ENCODE data around the gene ABHD8. TPM values are rescaled to one million over a fixed set of nuclear protein-coding genes. Genes with fewer than 3 reads are reported as not detected.
A peak's percentile ranks its signal among the peaks of the same experiment; 100 is the strongest.

The ABHD8 gene
- polyA plus RNA-seq, 3 donors: 11.3 to 14.9 (median 12.5) TPM

DNA sequence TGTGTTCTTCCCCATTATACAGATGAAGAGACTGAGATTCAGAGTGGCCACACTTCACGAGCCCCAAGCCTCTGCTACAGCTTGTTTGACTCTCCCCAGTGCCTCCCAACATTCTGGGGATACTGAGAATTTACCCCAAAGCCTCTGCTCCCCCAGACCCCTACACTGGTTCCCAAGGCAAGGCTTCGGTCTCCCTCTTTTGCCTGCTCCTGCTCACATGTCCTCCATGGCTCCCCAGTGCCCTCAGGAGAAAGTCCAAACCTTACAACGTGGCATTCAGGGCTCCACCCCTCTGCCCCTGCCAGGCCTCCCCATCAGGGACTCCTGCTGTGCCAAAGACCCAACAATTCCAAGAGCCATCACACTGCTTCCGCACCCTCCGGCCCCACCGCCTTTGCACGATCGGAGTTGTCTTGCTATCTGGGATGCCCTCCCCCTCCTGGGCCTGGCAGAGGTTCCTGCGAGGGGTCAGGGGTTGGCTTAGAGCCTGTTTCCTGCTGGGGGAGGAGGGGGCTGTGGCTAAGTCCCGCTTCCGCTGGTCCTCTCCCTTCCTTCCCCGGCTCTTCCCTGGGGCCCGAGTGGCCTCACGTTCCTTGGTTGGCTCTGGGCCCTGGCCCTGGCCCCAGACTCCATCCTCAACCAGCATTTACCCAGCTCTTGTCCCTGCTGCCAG lies 49.5 kb upstream of the ABHD8 start:
- intact Hi-C loops (cut with micrococcal nuclease): no loop called here
- Histone ChIP-seq H3K79me2 (ENCODE audit: insufficient read depth, low read length) (no peaks in the 10 kb centered on the region), H3K27me3 (ENCODE audit: control insufficient read depth in 2 of 2, insufficient read depth in 2 of 2, low read length in 2 of 2) (peaks cover 0 to 17% of the 10 kb centered on the region in 2 donors), H3K4me3 (replicated peaks in 1 of 3; ENCODE audit: low read depth in 2 of 3, low read length in 3 of 3) (no peak overlapping the region), H3K9me3 (replicated peaks in 1 of 2; ENCODE audit: control insufficient read depth in 1 of 2, insufficient read depth in 1 of 2, low read length in 2 of 2) (no peaks in the 10 kb centered on the region), H3K4me2 (replicated peaks; ENCODE audit: extremely low read depth, low read length, poor library complexity, severe bottlenecking) (no peak overlapping the region), H3K4me1 (ENCODE audit: control insufficient read depth in 1 of 2, insufficient read depth in 2 of 2, low read length in 2 of 2) (peaks cover 3 to 5% of the 10 kb centered on the region in 2 donors), H3K9ac (ENCODE audit: insufficient read depth, low read length, poor library complexity, severe bottlenecking) (no peak overlapping the region), H4K20me1 (ENCODE audit: insufficient read depth, low read length) (no peaks in the 10 kb centered on the region), H2AFZ (ENCODE audit: insufficient read depth, low read depth, low read length, poor library complexity, severe bottlenecking) (peak overlapping the region; percentile 41), H3K36me3 (replicated peaks in 1 of 2; ENCODE audit: control insufficient read depth in 1 of 2, insufficient read depth in 2 of 2, low read length in 2 of 2) (no peaks in the 10 kb centered on the region), H3K27ac (ENCODE audit: low read depth in 1 of 2, low read length in 2 of 2) (no peak overlapping the region)
- Mint-ChIP-seq H3K4me3 (no peak overlapping the region), H3K9me3 (peaks cover 0 to 3% (median 0%) of the 10 kb centered on the region in 7 donors), H3K27me3 (ENCODE audit: low read depth in 3 of 3) (peaks cover 16 to 49% (median 43%) of the 10 kb centered on the region in 3 donors), H3K4me1 (peaks cover 22% of the 10 kb centered on the region), H3K27ac (no peak overlapping the region), H3K36me3 (no peaks in the 10 kb centered on the region)
- WGBS (ENCODE audit: insufficient coverage): 39% methylated on average over 6 of the region's 14 CpGs
- DNase-seq: no peak
- TF ChIP-seq, protein P1, sequence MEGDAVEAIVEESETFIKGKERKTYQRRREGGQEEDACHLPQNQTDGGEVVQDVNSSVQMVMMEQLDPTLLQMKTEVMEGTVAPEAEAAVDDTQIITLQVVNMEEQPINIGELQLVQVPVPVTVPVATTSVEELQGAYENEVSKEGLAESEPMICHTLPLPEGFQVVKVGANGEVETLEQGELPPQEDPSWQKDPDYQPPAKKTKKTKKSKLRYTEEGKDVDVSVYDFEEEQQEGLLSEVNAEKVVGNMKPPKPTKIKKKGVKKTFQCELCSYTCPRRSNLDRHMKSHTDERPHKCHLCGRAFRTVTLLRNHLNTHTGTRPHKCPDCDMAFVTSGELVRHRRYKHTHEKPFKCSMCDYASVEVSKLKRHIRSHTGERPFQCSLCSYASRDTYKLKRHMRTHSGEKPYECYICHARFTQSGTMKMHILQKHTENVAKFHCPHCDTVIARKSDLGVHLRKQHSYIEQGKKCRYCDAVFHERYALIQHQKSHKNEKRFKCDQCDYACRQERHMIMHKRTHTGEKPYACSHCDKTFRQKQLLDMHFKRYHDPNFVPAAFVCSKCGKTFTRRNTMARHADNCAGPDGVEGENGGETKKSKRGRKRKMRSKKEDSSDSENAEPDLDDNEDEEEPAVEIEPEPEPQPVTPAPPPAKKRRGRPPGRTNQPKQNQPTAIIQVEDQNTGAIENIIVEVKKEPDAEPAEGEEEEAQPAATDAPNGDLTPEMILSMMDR (IDR thresholded peaks at IDR 0.05): no peak

DNA sequence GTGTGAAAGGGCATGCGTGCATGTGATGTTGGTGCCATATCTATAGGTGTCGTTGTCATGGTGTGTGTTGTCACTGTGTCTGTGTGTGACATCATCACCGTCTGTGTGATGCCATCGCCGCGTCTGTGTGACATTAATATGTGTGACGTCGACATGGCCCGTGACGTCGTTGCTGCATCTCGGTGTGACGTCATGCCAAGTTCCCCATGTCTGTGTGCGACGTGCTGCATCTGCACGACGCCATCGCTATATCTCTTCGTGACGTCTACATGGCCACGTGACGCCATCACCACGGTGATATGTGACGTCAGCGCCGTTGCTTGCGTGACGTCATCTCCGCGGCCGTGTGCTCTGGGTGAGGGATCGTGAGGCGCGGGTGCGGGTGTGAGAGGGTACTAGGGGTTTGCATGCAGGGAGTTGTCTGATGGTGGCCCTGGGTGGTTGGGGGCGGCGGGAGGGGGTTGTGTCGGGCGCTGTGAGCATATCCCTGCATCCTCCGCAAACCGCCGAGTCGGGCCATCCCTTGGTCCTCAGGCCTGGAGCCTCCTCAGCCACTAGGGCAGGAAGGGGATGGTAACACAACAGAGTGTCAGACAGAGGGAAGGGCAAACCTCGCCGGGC lies 48.7 kb upstream of the ABHD8 start:
- no peaks in the 10 kb centered on the region for H3K79me2 ChIP-seq (ENCODE audit: insufficient read depth, low read length)
- no peak overlapping the region for H3K4me3 ChIP-seq (replicated peaks in 1 of 3; ENCODE audit: low read depth in 2 of 3, low read length in 3 of 3)
- H3K4me3 Mint-ChIP-seq: peak overlapping the region in 1 of 2 donors; percentile 69
- H3K27me3 Mint-ChIP-seq (ENCODE audit: low read depth in 3 of 3): peaks cover 17 to 53% (median 44%) of the 10 kb centered on the region in 3 donors
- H3K4me1 ChIP-seq (ENCODE audit: control insufficient read depth in 1 of 2, insufficient read depth in 2 of 2, low read length in 2 of 2): peaks cover 3 to 5% of the 10 kb centered on the region in 2 donors
- H3K9ac ChIP-seq (ENCODE audit: insufficient read depth, low read length, poor library complexity, severe bottlenecking): no peak overlapping the region
- H3K4me1 Mint-ChIP-seq: peaks cover 18% of the 10 kb centered on the region
- H3K27ac Mint-ChIP-seq: no peak overlapping the region
- no peak for DNase-seq
- no peak overlapping the region for H2AFZ ChIP-seq (ENCODE audit: insufficient read depth, low read depth, low read length, poor library complexity, severe bottlenecking)
- H3K4me2 ChIP-seq (replicated peaks; ENCODE audit: extremely low read depth, low read length, poor library complexity, severe bottlenecking): no peak overlapping the region
- no peaks in the 10 kb centered on the region for H4K20me1 ChIP-seq (ENCODE audit: insufficient read depth, low read length)
- H3K27me3 ChIP-seq (ENCODE audit: control insufficient read depth in 2 of 2, insufficient read depth in 2 of 2, low read length in 2 of 2): peaks cover 0 to 19% of the 10 kb centered on the region in 2 donors
- H3K36me3 ChIP-seq (replicated peaks in 1 of 2; ENCODE audit: control insufficient read depth in 1 of 2, insufficient read depth in 2 of 2, low read length in 2 of 2): no peaks in the 10 kb centered on the region
- H3K36me3 Mint-ChIP-seq: no peaks in the 10 kb centered on the region
- 85% methylated on average over 35 of the region's 45 CpGs for WGBS (ENCODE audit: insufficient coverage)
- intact Hi-C loops (cut with micrococcal nuclease): no loop called here
- H3K27ac ChIP-seq (ENCODE audit: low read depth in 1 of 2, low read length in 2 of 2): no peak overlapping the region
- TF ChIP-seq, protein P1 (IDR thresholded peaks at IDR 0.05): no peak
- peaks cover 0 to 3% (median 0%) of the 10 kb centered on the region in 7 donors for H3K9me3 Mint-ChIP-seq
- no peaks in the 10 kb centered on the region for H3K9me3 ChIP-seq (replicated peaks in 1 of 2; ENCODE audit: control insufficient read depth in 1 of 2, insufficient read depth in 1 of 2, low read length in 2 of 2)
